GM21381 (cell line): Measurements from ENCODE around the gene ARFRP1.
A peak's percentile ranks its signal among the peaks of the same experiment; 100 is the strongest.

Experiments used
- ATAC-seq: cut with Tn5 transposase; IDR thresholded peaks from one replicate; pipeline ENCODE4 v1.9.1; 2021; ENCODE audit warnings: mild to moderate bottlenecking, moderate library complexity; ENCODE audit not compliant: unreplicated experiment

ARFRP1 gene

GRCh38 chr20:63743210-63743970 is 35.6 kb upstream of the ARFRP1 start:
- ATAC-seq, result no peak

DNA sequence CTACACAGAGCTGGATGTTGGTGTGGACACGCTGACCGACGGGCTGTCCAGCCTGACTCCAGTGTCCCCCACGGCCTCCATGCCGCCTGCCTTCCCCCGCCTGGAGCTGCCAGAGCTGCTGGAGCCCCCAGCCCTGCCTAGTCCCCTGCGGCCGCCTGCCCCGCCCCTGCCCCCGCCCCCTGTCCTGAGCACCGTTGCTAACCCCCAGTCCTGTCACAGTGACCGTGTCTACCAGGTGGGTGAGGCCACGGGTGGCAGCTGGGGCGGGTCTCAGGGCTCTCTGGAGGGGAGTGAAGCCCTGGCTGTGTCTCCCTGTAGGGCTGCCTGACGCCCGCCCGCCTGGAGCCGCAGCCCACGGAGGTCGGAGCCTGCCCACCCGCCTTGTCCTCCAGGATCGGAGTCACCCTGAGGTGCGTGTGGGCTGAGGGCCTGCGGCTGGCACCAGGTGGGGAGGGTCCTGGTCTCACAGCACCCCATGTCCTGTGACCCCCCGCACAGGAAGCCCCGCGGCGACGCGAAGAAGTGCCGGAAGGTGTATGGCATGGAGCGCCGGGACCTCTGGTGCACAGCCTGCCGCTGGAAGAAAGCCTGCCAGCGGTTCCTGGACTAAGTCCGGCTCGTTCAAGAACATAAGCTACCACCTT is 34.7 kb upstream of the ARFRP1 start:
- no peak for ATAC-seq

DNA sequence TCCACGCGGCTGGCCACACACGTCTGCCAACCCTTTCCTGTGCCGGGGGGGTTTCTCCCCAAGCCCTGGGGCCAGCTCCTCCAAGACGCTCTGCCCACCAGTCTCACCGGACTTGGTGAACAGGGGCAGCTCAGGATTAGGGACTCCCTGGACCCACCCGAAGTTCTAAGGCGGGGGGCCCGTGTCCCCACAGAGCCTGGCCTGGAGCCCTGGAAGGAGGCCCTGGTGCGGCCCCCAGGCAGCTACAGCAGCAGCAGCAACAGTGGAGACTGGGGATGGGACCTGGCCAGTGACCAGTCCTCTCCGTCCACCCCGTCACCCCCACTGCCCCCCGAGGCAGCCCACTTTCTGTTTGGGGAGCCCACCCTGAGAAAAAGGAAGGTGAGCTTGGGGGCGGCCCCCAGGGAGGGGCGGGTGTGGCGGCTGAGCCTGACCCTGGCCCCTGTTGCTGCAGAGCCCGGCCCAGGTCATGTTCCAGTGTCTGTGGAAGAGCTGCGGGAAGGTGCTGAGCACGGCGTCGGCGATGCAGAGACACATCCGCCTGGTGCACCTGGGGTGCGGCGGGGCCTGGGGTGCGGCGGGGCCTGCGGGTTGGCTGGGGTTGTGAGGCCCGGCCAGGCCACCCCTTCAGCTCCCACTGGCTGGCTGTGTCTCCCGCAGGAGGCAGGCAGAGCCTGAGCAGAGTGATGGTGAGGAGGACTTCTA is 34.1 kb upstream of the ARFRP1 start:
- no peak for ATAC-seq

- no peak for ATAC-seq
These were observed 33.5 kb upstream of the ARFRP1 start for GRCh38 chr20:63741354-63741675.

GRCh38 chr20:63740627-63741353 is 33.0 kb upstream of the ARFRP1 start:
- no peak for ATAC-seq

DNA sequence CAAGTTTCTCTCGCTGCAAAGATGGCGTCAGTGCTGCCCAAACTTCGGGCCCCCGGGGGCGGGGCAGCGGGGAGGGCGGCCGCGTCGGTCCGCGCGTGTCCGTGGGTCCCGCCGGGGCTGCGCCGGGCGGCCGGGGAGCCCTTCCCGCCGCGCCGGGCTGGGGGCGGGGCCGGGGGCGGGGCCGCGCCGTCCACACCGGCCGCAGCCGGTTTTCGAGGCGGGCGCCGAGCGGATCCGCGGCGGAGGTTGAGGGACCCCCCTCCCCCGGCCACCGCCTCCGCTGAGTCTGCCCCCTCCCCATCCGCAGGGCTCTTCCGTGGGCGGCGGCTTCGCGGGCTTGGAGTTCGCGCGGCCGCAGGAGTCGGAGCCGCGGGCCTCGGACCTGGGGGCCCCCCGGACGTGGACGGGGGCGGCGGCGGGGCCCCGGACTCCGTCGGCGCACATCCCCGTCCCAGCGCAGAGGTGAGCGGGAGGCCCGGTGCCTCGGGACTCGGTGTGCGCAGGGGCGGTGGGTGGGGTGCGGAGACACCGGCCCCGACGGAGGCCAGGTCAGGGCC is 32.4 kb upstream of the ARFRP1 start:
- peak; percentile 6 for ATAC-seq

DNA sequence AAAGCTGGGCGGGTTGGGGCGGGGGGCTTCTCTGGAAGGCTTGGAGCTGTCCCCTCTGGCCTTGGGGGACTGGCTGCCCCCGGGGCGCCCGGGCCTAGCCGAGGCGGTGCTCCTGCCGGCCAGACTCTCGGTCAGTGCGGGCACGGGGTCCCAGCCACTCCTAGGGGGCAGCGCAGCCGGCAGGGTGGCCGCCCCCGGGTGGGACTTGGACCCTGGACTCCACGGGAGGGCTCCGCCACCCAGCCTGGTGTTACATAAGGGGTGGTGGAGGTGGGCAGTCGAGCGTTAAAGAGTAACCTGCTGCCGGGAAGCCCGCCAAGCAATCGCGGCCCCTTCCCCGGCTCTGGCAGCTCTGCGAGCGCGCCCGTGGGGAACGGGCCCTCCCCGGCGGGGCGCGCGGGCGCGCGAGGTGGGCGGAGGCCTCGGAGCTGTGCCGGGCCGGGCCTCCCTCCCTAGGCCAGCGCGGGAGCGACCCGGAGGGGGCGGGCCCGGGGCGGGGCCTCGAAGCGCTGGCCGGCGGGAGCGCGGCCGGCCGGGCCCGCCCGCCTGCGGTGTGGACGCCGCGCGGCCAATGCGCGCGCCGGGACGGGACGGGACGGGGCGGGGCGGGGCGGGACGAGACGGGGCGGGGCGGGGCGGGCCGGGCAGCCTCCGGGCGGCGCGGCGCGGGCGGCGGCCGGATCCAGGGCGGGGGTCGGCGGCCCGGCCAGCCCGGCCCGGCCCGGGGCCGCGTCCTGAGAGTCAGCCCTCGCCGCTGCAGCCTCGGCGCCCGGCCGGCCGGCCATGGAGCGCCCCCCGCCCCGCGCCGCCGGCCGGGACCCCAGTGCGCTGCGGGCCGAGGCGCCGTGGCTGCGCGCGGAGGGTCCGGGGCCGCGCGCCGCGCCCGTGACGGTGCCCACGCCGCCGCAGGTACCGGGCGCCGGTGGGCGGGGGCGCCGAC is 31.6 kb upstream of the ARFRP1 start, which contains the start of gene SLC2A4RG:
Gene SLC2A4RG (plus strand): TSS at position 647 of the 940 bp plus-strand sequence. CDS start 137 bp downstream, at position 784.
- ATAC-seq, result peak; percentile 46

DNA sequence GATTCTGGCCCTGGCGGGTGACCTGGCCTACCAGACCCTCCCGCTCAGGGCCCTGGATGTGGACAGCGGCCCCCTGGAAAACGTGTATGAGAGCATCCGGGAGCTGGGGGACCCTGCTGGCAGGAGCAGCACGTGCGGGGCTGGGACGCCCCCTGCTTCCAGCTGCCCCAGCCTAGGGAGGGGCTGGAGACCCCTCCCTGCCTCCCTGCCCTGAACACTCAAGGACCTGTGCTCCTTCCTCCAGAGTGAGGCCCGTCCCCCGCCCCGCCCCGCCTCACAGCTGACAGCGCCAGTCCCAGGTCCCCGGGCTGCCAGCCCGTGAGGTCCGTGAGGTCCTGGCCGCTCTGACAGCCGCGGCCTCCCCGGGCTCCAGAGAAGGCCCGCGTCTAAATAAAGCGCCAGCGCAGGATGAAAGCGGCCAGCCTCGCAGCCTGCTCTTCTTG is 30.9 kb upstream of the ARFRP1 start:
- no peak for ATAC-seq

- ATAC-seq, result no peak
These were observed 30.3 kb upstream of the ARFRP1 start for GRCh38 chr20:63737945-63738686.

DNA sequence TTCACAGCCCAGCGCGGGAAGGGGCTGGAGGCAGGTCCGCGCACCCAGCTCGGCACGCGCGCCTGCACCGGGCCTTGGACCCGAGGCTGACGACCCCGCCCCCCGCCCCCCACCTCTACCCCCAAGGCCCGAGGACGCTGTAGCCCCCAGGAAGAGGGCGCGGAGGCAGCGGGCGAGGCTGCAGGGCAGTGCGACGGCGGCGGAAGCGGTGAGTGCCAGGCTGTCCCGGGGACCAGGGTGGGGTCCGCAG is 29.8 kb upstream of the ARFRP1 start:
- no peak for ATAC-seq

GRCh38 chr20:63736893-63737694 is 29.3 kb upstream of the ARFRP1 start:
- ATAC-seq, result no peak

DNA sequence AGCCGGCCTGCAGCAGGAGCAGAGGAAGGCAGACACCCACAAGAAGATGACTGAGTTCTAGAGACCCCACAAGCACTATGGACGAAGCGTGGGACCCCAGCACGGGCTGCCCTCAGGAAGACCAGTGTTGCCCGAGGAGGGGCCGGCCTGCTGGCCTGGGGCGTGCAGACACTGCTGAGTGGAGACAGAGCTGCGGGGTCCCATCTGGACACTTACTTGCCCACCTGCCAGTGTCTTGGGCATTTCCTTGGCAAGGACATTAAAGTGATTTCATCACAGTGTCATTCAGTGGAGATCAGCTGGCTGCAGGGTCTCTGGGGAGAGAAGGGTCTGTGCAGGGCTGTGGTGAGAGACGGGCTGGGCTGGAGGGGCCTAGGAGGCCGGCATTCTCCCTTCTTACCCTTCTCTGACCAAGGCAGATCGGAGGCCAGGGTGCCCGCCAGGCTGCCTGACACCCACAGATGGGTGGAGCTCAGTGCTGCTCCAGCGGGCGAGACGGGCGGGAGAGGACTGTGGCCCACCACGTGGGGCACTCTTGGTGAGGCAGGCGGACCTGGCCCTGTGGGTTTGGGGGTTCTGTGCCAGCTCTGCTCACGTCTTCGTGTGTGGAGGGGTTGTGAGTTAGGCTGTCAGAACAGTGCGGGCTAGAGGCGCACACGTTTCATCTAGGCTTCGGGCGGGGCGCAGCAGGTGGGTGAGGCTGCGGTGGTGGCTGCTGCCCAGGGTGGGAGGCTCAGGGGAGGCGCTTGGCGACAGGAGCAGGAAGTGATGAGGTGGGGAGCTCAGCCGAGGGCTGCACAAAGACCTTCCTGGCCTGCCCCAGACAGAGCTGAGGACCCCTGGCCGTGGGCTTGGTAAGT is 28.3 kb upstream of the ARFRP1 start, which contains the start of gene LIME1:
Gene LIME1 (plus strand): TSS at position 806 of the 860 bp plus-strand sequence. CDS start 886 bp downstream, outside the sequence.
- ATAC-seq, result no peak

GRCh38 chr20:63734946-63735858 is 27.4 kb upstream of the ARFRP1 start:
- ATAC-seq, result no peak

GRCh38 chr20:63734111-63734945 is 26.6 kb upstream of the ARFRP1 start:
- no peak for ATAC-seq

DNA sequence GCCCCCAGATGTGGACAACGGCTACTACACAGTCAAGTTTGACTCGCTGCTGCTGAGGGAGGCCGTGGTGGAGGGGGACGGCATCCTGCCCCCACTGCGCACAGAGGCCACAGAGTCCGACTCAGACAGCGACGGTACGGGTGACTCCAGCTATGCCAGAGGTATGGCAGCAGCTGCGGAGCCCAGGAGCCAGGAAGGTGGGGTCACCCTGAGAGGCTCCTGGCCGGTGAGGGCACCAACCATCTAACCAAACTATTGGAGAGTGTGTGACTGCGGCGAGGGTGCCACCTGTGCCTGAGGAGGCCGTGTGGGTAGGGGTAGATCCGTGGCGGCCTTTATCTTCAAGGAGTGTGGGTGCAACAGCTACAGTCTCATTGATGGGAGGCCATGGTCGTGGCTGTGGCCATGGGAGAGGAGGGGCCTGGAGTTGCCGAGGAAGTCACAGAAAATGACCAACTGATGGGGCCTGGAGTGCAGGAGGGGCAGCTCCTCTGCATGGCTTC is 25.9 kb upstream of the ARFRP1 start:
- ATAC-seq, result no peak
